GM10847 (cell line): Measurements from ENCODE around the gene EFS.

ENCODE experiments used
- POLR2A ChIP-seq: IDR thresholded peaks from 2 replicates; pipeline ENCODE4 v1.6.1; 2011; ENCODE audit not compliant: insufficient read length; ENCODE audit errors: extremely low read depth

The EFS gene

GRCh38 chr14:23357261-23357660, 7.7 kb downstream of the EFS start:
- no peak for TF ChIP-seq POLR2A

- no peak for TF ChIP-seq POLR2A
These were observed 8.3 kb downstream of the EFS start for GRCh38 chr14:23356662-23357061.

- no peak for TF ChIP-seq POLR2A
These were observed 9.0 kb downstream of the EFS start for GRCh38 chr14:23355871-23356435.

GRCh38 chr14:23354990-23355389, 10.0 kb downstream of the EFS start:
- no peak for TF ChIP-seq POLR2A

- no peak for TF ChIP-seq POLR2A
These were observed 11.6 kb downstream of the EFS start for GRCh38 chr14:23353433-23353780.

GRCh38 chr14:23352506-23353432, 12.2 kb downstream of the EFS start, which contains the start of gene SLC22A17:
Gene SLC22A17 (minus strand): TSS chr14:23352887.
- no peak for TF ChIP-seq POLR2A

GRCh38 chr14:23351681-23352505, 13.1 kb downstream of the EFS start:
- TF ChIP-seq POLR2A, result no peak

- no peak for TF ChIP-seq POLR2A
These were observed 15.7 kb downstream of the EFS start for GRCh38 chr14:23349156-23349845.

GRCh38 chr14:23348297-23348655, 16.7 kb downstream of the EFS start:
- TF ChIP-seq POLR2A, result no peak

- TF ChIP-seq POLR2A, result no peak
These were observed 17.3 kb downstream of the EFS start for GRCh38 chr14:23347406-23348296.

GRCh38 chr14:23346693-23347405, 18.1 kb downstream of the EFS start:
- no peak for TF ChIP-seq POLR2A

- no peak for TF ChIP-seq POLR2A
These were observed 18.8 kb downstream of the EFS start for GRCh38 chr14:23345987-23346692.

- TF ChIP-seq POLR2A, result no peak
These were observed 20.5 kb downstream of the EFS start for GRCh38 chr14:23344481-23344880.
